DMS53 (cell line): ENCODE data around the gene ARHGAP24.
"Not testable (repeated sequence)": the region's sequence is repeated elsewhere in the genome, so short reads cannot be mapped to it uniquely, and the experiment has no call there.

Experiments
- DNase-seq: peaks from one replicate; lab custom pipeline; 2025; lab: John Stamatoyannopoulos, UW

The ARHGAP24 gene

DNA sequence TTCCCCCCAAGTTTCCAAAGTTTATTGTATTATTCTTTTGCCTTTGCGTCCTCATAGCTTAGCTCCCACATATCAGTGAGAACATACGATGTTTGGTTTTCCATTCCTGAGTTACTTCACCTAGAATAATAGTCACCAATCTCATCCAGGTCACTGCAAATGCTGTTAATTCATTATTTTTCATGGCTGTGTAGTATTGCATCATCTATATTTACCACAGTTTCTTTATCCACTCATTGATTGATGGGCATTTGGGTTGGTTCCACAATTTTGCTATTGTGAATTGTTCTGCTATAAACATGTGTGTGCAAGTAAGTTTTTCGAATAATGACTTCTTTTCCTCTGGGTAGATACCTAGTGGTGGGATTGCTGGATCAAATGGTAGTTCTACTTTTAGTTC is 43.6 kb downstream of the ARHGAP24 start:
- not testable (repeated sequence) for DNase-seq

DNA sequence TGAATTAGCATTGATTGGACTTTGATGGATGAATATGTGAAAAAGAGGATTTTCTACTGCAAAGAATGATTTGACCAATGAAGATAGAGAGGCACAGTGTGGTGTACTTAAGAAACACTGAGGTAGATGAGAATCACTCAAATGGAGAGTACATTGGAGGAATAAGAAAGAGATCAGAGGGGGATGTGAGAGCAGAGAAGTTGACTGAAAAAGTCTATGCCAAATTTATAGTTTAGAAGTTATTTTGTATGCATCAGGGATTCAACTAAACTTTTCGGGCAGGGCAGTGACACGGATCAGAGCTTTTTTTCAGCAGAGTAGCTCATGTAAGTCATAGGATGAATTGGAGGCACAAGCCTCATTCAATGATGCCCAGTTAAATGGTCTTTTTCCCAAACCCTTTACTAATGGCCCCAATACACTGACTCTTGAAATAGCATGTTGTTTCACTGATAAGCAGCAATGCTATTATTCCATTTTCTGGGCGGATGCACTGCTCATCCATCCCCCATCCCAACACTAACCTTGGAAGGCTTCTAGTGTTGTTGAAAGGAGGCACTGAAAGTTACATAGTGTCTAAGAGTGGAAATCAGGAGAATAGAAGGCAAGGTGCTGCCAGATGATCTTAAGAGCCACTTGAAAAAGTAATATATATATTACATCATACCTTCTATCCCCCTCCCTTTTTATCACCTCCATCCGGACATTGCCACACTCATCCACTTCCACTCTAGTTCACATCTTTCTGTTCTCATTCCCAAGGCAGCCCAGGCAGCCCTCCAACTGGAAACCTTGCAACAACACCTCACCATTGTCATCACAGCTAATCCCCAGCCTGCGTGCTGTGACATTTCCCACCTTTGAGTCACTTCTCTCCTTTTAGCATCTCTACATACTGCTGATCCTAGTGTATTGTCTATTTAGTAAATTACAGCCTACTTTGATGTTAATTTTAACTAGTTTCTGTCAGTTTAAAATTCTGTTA is 46.1 kb downstream of the ARHGAP24 start:
- no peak for DNase-seq

DNA sequence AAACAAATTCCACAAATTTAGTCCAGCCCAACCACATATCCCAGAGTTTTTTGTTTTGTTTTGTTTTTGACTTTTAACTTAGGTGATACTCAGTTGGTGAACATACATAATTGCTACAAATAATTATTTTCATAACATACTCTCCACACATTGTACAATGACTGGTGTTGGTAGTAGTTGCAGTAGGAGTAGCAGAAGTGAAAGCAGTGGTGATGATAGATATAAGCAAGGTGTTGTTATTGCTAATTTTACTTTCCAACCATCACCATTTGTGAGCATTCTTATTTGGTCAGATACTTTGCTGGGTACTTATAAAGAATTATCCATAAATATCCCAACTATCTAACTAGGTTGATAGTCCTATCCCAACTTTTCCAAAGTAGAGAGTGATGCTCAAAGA is 47.3 kb downstream of the ARHGAP24 start:
- DNase-seq = no peak

DNA sequence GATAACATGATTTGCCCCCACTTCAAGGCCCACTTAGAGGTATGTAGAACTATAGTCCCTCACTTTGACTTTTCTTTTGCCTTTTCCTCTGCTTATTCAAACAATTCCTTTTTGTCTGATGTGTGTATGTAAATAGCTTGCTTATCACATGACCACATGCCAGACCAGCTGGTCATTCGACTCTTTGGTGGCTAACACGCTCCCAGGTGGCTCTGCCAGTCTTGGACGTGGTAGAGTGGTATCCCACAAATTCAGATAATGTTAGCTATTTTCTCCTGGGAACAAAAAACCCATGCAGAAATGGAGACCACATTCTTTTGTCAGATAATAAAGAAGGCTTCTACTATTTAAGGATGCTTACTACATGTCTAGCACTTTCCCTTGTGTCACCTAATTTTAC is 47.9 kb downstream of the ARHGAP24 start:
- DNase-seq = no peak

DNA sequence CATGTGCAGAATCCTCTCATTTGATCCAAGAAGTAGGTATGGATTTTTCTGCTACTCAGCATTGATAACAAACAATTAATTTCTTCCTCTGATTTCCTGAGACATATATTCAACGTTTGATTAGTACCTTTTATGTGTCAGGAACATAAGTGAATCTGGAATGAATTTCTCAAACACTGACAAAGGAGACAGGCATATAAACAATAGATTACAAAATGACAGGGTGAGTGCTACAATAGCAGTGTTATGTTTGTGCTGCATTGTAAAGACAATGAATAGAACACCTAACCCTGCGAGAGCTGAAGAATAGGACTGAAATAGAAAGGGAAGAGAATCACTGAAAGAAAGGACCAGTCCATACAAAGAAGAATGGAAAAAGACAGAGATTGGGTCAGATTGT is 52.9 kb downstream of the ARHGAP24 start:
- DNase-seq = no peak

DNA sequence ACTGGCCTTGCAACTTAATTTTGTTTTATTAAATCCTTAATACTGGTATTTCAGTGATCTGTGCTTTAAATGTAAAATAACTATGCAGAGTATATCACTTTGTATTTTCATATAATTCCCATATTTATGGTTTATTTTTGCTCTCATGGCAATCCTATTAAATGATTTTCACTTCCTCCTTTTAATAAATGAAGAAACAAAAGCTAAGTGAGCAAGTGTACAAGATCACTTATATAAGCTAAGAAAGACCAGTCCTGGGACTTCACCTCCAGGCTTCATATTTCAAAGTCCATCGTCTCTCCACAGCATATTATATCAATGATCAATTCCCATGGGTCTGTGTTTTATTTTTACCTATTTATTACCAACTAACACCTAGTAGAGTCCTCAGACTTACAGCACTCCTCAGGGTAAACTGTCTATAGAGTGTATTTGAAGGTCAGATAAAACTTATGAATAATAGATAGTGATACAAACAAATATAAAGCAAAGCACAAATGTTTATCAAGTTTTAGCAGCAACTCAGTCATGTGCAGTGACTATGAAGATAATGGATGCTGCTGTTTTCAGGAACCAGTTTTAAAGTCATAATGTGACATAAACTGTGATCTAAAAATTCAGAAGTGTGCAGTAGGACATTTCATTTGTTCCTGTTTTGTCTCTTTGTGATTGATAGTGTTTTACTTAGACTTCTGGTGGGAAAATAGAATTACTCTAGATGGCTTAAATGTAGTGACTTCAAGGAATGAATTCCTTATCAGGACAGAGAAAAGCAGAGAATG is 56.8 kb downstream of the ARHGAP24 start:
- DNase-seq = no peak

DNA sequence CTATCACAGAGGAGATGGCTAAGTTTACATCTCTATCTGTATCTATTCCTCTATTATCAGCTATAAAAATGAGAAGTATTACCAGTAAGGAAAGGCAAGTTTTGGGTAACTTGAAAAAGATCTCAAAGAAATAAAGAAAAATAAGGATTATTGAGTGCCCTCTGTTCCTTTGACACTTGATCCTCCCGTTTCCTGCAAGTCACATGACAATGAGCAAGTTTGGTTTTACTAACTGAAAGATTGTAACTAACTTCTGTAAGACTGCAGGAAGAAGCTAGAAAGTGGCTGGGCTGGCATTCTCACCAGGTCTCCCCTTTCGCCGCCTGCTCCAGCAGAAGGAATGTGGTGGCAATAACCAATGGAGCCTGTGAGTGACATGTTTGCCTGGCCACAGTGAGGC is 59.2 kb downstream of the ARHGAP24 start:
- no peak for DNase-seq

GRCh38 chr4:85543832-85544231 is 68.9 kb downstream of the ARHGAP24 start:
- DNase-seq = no peak

- no peak for DNase-seq
Observed at GRCh38 chr4:85544751-85545150, 69.8 kb downstream of the ARHGAP24 start.

GRCh38 chr4:85548116-85548515 is 73.2 kb downstream of the ARHGAP24 start:
- DNase-seq = peak; percentile 4

GRCh38 chr4:85548841-85549240 is 73.9 kb downstream of the ARHGAP24 start:
- no peak for DNase-seq

GRCh38 chr4:85555206-85555605 is 80.3 kb downstream of the ARHGAP24 start:
- no peak for DNase-seq

GRCh38 chr4:85556283-85556682 is 81.3 kb downstream of the ARHGAP24 start:
- DNase-seq = no peak

DNA sequence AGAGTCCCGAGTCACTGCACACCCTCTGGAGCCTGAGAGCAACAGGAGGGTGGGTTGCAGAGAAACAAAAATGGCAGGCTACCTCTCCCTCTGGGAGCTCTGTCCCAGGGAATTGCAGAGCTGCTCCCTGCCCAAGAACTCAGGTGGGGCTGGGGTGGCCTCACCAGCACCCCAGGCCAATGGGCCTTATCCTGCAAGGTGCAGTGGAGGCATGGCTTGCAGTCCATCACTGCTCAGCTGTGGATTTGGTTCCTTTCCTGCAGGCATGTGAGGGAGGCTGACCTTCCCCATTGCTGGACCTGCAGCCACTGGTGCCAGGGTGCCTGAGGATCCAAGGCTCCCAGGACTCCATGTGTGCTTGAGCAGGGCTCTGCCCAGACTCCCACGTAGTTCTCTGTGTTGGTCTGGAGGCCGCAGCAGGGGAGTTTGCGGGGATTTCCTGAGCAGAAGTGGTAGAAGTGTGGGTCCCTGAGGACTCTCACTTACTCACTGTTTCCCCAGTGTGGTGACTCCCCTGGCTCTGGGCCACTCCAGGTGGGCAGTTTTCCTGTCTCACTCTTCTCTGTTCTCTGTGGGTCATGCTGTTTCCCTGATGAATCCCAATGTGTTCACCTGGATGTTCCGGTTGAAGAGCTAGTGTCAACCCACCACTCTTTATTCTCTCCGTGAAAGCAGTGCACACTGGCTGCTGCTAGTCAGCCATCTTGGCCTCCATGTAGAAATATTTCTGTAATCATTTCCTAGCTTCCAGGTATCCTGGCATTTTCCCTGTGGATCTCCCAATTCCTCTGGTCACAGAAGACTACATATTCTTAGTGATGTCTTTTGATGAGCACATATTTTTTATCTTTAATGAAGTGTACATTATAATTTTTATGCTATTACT is 82.3 kb downstream of the ARHGAP24 start:
- no peak for DNase-seq

DNA sequence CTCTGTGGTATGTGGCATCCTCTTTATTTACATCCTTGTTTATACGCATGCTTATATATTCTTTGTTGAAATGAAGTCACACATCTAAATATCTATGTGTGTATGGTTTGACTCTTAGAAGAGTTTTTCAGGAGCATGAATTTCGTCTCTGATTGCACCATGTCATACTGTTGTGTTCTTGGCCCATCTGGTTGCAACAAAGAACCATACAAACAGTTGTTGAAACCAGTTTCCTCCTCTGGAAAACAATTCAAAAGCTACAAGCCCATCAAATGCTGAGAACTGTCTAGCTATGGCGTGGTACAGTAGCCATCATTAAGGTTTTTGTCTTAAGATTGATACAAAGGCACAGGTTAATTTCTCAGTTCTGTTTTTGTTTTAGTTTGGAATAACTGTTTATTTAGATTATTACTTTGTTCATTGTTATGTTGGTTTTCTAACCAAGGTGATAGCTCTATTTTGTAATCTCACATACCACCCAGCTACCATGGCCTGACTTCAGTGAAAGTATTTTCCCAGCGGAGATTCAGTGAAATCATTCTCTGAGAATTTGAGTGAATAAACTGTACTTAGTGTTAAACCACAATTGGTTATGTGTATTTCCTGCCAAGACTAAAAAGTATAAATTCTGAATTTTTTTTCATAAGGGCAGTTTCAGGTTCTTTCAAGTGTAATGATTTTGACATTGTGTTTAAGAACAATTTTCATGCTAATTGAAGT is 91.0 kb downstream of the ARHGAP24 start:
- no peak for DNase-seq

- DNase-seq = no peak
Observed at GRCh38 chr4:85569730-85570299, 94.9 kb downstream of the ARHGAP24 start.

- no peak for DNase-seq
Observed at GRCh38 chr4:85570388-85570787, 95.4 kb downstream of the ARHGAP24 start.

- no peak for DNase-seq
Observed at GRCh38 chr4:85571008-85571407, 96.1 kb downstream of the ARHGAP24 start.

DNA sequence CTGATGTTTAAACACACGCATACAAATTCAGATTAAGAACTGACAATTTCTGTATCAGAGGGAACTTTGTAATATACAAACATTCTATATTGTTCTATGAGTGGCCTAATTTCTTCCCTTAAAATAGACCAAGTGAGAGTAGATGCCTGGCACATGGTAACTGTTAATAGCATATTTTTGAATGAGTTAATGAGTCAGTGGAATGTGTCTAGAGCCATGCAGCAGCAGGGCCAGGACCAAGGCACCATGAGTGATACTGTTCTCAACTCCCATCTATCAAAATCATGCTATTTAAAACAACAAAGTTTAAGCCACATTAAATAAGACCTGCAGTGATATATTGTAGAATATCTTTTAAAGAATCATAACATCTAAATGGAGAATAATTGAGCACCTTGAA is 98.3 kb downstream of the ARHGAP24 start:
- DNase-seq = no peak

- DNase-seq = no peak
Observed at GRCh38 chr4:85577307-85577706, 102.4 kb downstream of the ARHGAP24 start.

DNA sequence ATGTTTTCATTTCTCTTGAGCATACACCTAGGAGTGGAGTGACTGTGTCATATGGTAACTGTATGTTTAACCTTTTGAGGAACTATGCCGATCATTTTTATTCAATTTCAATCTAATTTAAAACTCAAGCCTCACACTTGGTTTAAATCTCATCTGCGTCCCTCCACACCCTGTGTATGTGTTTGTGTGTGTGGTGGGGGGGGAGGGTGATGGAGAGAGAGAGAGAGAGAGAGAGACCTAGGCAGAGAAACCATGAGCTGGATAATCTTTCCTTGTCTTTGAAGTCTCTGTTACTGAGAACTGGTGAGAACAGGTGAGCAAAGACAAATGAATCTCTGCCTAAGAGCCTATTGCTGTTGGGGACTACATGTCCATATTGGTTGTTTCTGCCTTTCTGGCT is 105.0 kb downstream of the ARHGAP24 start:
- DNase-seq = no peak
